HUES48 (cell line): ENCODE results near the gene DPEP2NB.
"Not testable (repeated sequence)": the region's sequence is repeated elsewhere in the genome, so short reads cannot be mapped to it uniquely, and the experiment has no call there.

ENCODE experiments used
- H3K27ac ChIP-seq: one replicate; pipeline ENCODE4 v1.7.0; 2013; ENCODE audit warnings: low read depth, low read length, inconsistent platforms
- H3K27me3 ChIP-seq: 2 replicates; pipeline ENCODE4 v1.6.1; 2013; ENCODE audit warnings: mild to moderate bottlenecking, low read length; ENCODE audit not compliant: control insufficient read depth, insufficient read depth
- H3K36me3 ChIP-seq: 2 replicates; pipeline ENCODE4 v1.6.1; 2013; ENCODE audit warnings: low read length; ENCODE audit not compliant: control insufficient read depth, insufficient read depth
- H3K4me1 ChIP-seq: 2 replicates; pipeline ENCODE4 v1.6.1; 2013; ENCODE audit warnings: mild to moderate bottlenecking, low read length; ENCODE audit not compliant: control insufficient read depth, insufficient read depth
- H3K4me3 ChIP-seq: 2 replicates; pipeline ENCODE4 v1.5.1; 2013; ENCODE audit warnings: mild to moderate bottlenecking, low read depth, low read length
- H3K9ac ChIP-seq: 2 replicates; pipeline ENCODE4 v1.6.1; 2013; ENCODE audit warnings: mild to moderate bottlenecking, low read depth, low read length, moderate library complexity
- H3K9me3 ChIP-seq: 2 replicates; pipeline ENCODE4 v1.6.1; 2013; ENCODE audit warnings: low read length; ENCODE audit not compliant: control insufficient read depth, insufficient read depth

Gene DPEP2NB

DNA sequence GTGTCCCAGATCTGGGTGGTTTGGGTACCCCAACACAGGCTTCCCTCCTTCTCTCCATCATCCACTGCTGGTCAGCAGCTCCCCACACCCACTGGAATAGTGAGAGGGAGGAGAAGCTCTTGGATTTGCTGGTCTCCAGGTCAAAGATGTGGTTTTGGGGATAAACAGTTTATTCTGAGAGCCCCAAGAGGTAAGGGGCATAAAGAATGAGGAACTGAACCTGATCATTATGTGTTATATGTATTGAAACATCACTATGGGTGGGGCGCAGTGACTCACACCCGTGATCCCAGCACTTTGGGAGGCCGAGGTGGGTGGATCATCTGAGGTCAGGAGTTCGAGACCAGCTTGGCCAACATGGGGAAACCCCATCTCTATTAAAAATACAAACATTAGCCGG is 20.3 kb downstream of the DPEP2NB start:
- H3K9me3 ChIP-seq = no peaks in the 10 kb centered on the region
- no peak overlapping the region for H3K4me3 ChIP-seq
- peaks cover 15% of the 10 kb centered on the region for H3K27me3 ChIP-seq
- no peak overlapping the region for H3K27ac ChIP-seq
- no peak overlapping the region for H3K9ac ChIP-seq
- H3K36me3 ChIP-seq = no peaks in the 10 kb centered on the region
- no peaks in the 10 kb centered on the region for H3K4me1 ChIP-seq

GRCh38 chr16:67994040-67994408 is 21.7 kb downstream of the DPEP2NB start:
- not testable (repeated sequence) for H3K4me3 ChIP-seq, H3K9me3 ChIP-seq, H3K9ac ChIP-seq, H3K27ac ChIP-seq, H3K4me1 ChIP-seq, H3K36me3 ChIP-seq
- peaks cover 15% of the 10 kb centered on the region for H3K27me3 ChIP-seq

GRCh38 chr16:67993207-67994039 is 22.3 kb downstream of the DPEP2NB start:
- Histone ChIP-seq H3K36me3 (no peaks in the 10 kb centered on the region), H3K4me3 (no peak overlapping the region), H3K9ac (no peak overlapping the region), H3K27ac (no peak overlapping the region), H3K9me3 (no peaks in the 10 kb centered on the region), H3K27me3 (peaks cover 15% of the 10 kb centered on the region), H3K4me1 (no peaks in the 10 kb centered on the region)

- Histone ChIP-seq H3K36me3 (no peaks in the 10 kb centered on the region), H3K27ac (no peak overlapping the region), H3K27me3 (peaks cover 15% of the 10 kb centered on the region), H3K9ac (no peak overlapping the region), H3K9me3 (no peaks in the 10 kb centered on the region), H3K4me3 (no peak overlapping the region), H3K4me1 (no peaks in the 10 kb centered on the region)
Measured at GRCh38 chr16:67992661-67993206, 23.0 kb downstream of the DPEP2NB start.

GRCh38 chr16:67990018-67990386 is 25.7 kb downstream of the DPEP2NB start:
- H3K4me1 ChIP-seq = no peaks in the 10 kb centered on the region
- no peaks in the 10 kb centered on the region for H3K36me3 ChIP-seq
- no peak overlapping the region for H3K27ac ChIP-seq
- no peaks in the 10 kb centered on the region for H3K9me3 ChIP-seq
- no peak overlapping the region for H3K9ac ChIP-seq
- H3K4me3 ChIP-seq = no peak overlapping the region
- peaks cover 15% of the 10 kb centered on the region for H3K27me3 ChIP-seq

GRCh38 chr16:67989322-67990017 is 26.2 kb downstream of the DPEP2NB start:
- Histone ChIP-seq H3K27ac (no peak overlapping the region), H3K4me3 (no peak overlapping the region), H3K9ac (no peak overlapping the region), H3K4me1 (no peaks in the 10 kb centered on the region), H3K9me3 (no peaks in the 10 kb centered on the region), H3K27me3 (peaks cover 15% of the 10 kb centered on the region), H3K36me3 (no peaks in the 10 kb centered on the region)

GRCh38 chr16:67988675-67989074 is 27.0 kb downstream of the DPEP2NB start:
- Histone ChIP-seq H3K27me3 (peaks cover 15% of the 10 kb centered on the region), H3K9ac (no peak overlapping the region), H3K27ac (no peak overlapping the region), H3K9me3 (no peaks in the 10 kb centered on the region), H3K36me3 (no peaks in the 10 kb centered on the region), H3K4me1 (no peaks in the 10 kb centered on the region), H3K4me3 (no peak overlapping the region)

- H3K27ac ChIP-seq = no peak overlapping the region
- H3K9ac ChIP-seq = no peak overlapping the region
Measured at GRCh38 chr16:67987460-67988160, 28.1 kb downstream of the DPEP2NB start.

DNA sequence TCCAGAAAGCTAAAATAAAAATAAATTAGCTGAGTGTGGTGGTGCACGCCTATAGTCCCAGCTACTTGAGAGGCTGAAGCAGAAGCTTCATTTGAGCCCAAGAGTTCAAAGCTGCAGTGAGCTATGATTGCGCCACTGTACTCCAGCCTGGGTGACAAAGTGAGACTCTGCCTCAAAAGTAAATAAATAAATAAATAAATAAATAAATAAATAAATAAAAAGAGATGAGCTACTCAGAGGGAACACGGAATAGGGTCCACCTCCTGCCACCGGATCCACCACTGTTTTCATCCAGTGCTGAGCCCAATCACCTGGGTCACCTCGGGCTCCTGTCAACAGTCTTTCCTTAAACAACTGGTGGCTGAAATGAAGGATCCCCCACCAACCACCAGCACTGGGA is 28.8 kb downstream of the DPEP2NB start:
- no peak overlapping the region for H3K27ac ChIP-seq
- H3K36me3 ChIP-seq = no peaks in the 10 kb centered on the region
- no peaks in the 10 kb centered on the region for H3K4me1 ChIP-seq
- peaks cover 4% of the 10 kb centered on the region; the same call in 1 of the 2 replicates for H3K27me3 ChIP-seq
- no peak overlapping the region for H3K9ac ChIP-seq
- H3K4me3 ChIP-seq = no peak overlapping the region
- no peaks in the 10 kb centered on the region for H3K9me3 ChIP-seq

More at GRCh38 chr16:67987460-67988160, 28.1 kb downstream of the DPEP2NB start:
- peaks cover 11% of the 10 kb centered on the region for H3K27me3 ChIP-seq
- H3K36me3 ChIP-seq = no peaks in the 10 kb centered on the region
- no peaks in the 10 kb centered on the region for H3K4me1 ChIP-seq
- H3K4me3 ChIP-seq = no peak overlapping the region
- H3K9me3 ChIP-seq = no peaks in the 10 kb centered on the region

DNA sequence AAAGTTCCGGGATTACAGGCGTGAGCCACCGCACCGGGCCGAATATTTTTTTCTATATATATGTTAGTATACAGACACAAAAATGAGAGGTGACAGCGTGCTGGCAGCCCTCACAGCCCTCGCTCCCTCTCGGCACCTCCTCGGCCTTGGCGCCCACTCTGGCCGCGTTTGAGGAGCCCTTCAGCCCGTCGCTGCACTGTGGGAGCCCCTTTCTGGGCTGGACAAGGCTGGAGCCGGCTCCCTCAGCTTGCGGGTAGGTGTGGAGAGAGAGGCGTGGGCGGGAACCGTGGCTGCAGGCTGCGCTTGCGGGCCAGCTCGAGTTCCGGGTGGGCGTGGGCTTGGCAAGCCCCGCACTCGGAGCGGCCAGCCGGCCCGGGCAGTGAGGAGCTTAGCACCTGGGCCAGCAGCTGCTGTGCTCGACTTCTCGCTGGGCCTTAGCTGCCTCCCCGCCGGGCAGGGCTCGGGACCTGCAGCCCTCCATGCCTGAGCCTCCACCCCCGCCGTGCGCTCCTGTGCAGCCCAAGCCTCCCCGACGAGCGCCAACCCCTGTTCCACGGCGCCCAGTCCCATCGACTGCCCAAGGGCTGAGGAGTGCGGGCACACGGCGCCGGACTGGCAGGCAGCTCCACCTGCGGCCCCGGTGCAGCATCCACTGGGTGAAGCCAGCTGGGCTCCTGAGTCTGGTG is 33.6 kb downstream of the DPEP2NB start:
- Histone ChIP-seq H3K27me3 (no peaks in the 10 kb centered on the region), H3K4me1 (no peaks in the 10 kb centered on the region), H3K36me3 (no peaks in the 10 kb centered on the region), H3K9me3 (no peaks in the 10 kb centered on the region), H3K27ac (no peak overlapping the region), H3K9ac (no peak overlapping the region), H3K4me3 (no peak overlapping the region)
